Lower leg skin (tissue), 4 donors: ENCODE measurements around the gene STARD3. TPM values are rescaled to one million over a fixed set of nuclear protein-coding genes. Genes with fewer than 3 reads are reported as not detected.

Source experiments
- DNase-seq, 2 donors: peaks; one replicate each; pipeline ENCODE4 v3.0.0-alpha.2; 2019; ENCODE audit warnings: low spot score in 2 of 2
- H3K4me3 ChIP-seq: fragments of 200-600 bp; sonication (generic); 2 replicates; pipeline ENCODE4 v1.5.1; 2017; ENCODE audit warnings: mild to moderate bottlenecking, low read depth; ENCODE audit not compliant: poor library complexity, severe bottlenecking
- CTCF ChIP-seq, 3 donors: fragments of 450-650 bp; IDR thresholded peaks; one replicate each; pipeline ENCODE4 v1.5.1; 2016; ENCODE audit warnings: antibody characterized with exemption in 3 of 3, mild to moderate bottlenecking in 3 of 3, moderate library complexity in 2 of 3
- POLR2A ChIP-seq, 2 donors: fragments of 450-650 bp; IDR thresholded peaks; one replicate each; pipeline ENCODE4 v1.6.1; 2016 to 2017; ENCODE audit warnings: antibody characterized with exemption in 2 of 2, mild to moderate bottlenecking in 1 of 2, moderate library complexity in 1 of 2
- WGBS, 2 donors: methylation state at CpG; one replicate each; pipeline ENCODE4 v1.1.5; 2018; 5-methylcytosine and 5-hydroxymethylcytosine counted together
- intact Hi-C: fragments of 100-400 bp; cut with DNase I; formaldehyde crosslinking; loops from one replicate; pipeline ENCODE4 v1.15.0; 2023; ENCODE audit warnings: low total_unique reads
- total RNA-seq, 4 donors: library from RNA; depleted of rRNA; stranded (reverse); fragments of >200 nt; gene quantifications; one replicate each; pipeline ENCODE4 v1.1.0, GENCODE V29; 2016

STARD3 gene
- total RNA-seq, 4 donors from 2014 or later: 47.7 to 99.7 (median 65.7) TPM

- DNase-seq: no peak
- TF ChIP-seq CTCF (IDR thresholded peaks at IDR 0.05) (no peak), POLR2A (IDR thresholded peaks at IDR 0.05) (no peak)
- intact Hi-C loops: no loop called here
- peak overlapping the region; percentile 72 for H3K4me3 ChIP-seq
- 23 to 26% methylated on average over 6 of the region's 6 CpGs for WGBS, 2 donors
Observed at GRCh38 chr17:39636587-39636926, 387 bp upstream of the STARD3 start.

- no peak for TF ChIP-seq CTCF (IDR thresholded peaks at IDR 0.05)
- TF ChIP-seq POLR2A (IDR thresholded peaks at IDR 0.05): no peak
- no peak for DNase-seq
- 85 to 91% methylated on average over 7 of the region's 7 CpGs for WGBS, 2 donors
- intact Hi-C loops: no loop called here
- no peak overlapping the region for H3K4me3 ChIP-seq
Observed at GRCh38 chr17:39638317-39638716, 1.4 kb downstream of the STARD3 start.

- H3K4me3 ChIP-seq: no peak overlapping the region
- intact Hi-C loops: no loop called here
- no peak for TF ChIP-seq CTCF (IDR thresholded peaks at IDR 0.05)
- no peak for DNase-seq
- WGBS, 2 donors: 73 to 86% methylated on average over 2 of the region's 2 CpGs
Observed at GRCh38 chr17:39639043-39639442, 2.1 kb downstream of the STARD3 start.

GRCh38 chr17:39639566-39640458 lies 2.9 kb downstream of the STARD3 start:
- 85 to 88% methylated on average over 11 of the region's 11 CpGs for WGBS, 2 donors
- H3K4me3 ChIP-seq: no peak overlapping the region
- TF ChIP-seq CTCF (IDR thresholded peaks at IDR 0.05): no peak
- TF ChIP-seq POLR2A (IDR thresholded peaks at IDR 0.05): no peak
- DNase-seq: no peak
- intact Hi-C loops: no loop called here

GRCh38 chr17:39640591-39641031 lies 3.7 kb downstream of the STARD3 start:
- DNase-seq: no peak
- no peak overlapping the region for H3K4me3 ChIP-seq
- intact Hi-C loops: no loop called here
- WGBS, 2 donors: 57 to 59% methylated on average over 4 of the region's 4 CpGs
- no peak for TF ChIP-seq CTCF (IDR thresholded peaks at IDR 0.05)
- TF ChIP-seq POLR2A (IDR thresholded peaks at IDR 0.05): no peak

- no peak overlapping the region for H3K4me3 ChIP-seq
- 92 to 97% methylated on average over 4 of the region's 4 CpGs for WGBS, 2 donors
- intact Hi-C loops: no loop called here
Observed at GRCh38 chr17:39641097-39641496, 4.2 kb downstream of the STARD3 start.

More at GRCh38 chr17:39641097-39641496, 4.2 kb downstream of the STARD3 start:
- DNase-seq: no peak
- TF ChIP-seq POLR2A (IDR thresholded peaks at IDR 0.05): no peak
- TF ChIP-seq CTCF (IDR thresholded peaks at IDR 0.05): no peak
